Smooth muscle cell (in vitro differentiated cells): ENCODE results near the gene ELAVL3. TPM values are rescaled to one million over a fixed set of nuclear protein-coding genes. Genes with fewer than 3 reads are reported as not detected.

Experiments used
- DNase-seq: peaks from one replicate; lab custom pipeline; 2025; ENCODE audit not compliant: unreplicated experiment; lab: John Stamatoyannopoulos, UW
- H2AFZ ChIP-seq: fragments of 200-600 bp; sonication (generic); 2 replicates; pipeline ENCODE4 v1.6.0; 2016; ENCODE audit warnings: antibody characterized with exemption, low read depth, mild to moderate bottlenecking
- H3F3A ChIP-seq: fragments of 200-600 bp; sonication (generic); 2 replicates; pipeline ENCODE4 v1.6.0; 2017; ENCODE audit warnings: antibody characterized with exemption, low read depth
- H3K27ac ChIP-seq: fragments of 200-600 bp; sonication (generic); 2 replicates; pipeline ENCODE4 v1.5.1; 2016; ENCODE audit warnings: low read depth, mild to moderate bottlenecking
- H3K27me3 ChIP-seq: fragments of 200-600 bp; sonication (generic); 2 replicates; pipeline ENCODE4 v1.6.1; 2016; ENCODE audit warnings: low read depth, mild to moderate bottlenecking
- H3K36me3 ChIP-seq: fragments of 200-600 bp; sonication (generic); 2 replicates; pipeline ENCODE4 v1.5.1; 2016; ENCODE audit warnings: low read depth
- H3K4me1 ChIP-seq: fragments of 200-600 bp; sonication (generic); 2 replicates; pipeline ENCODE4 v1.5.1; 2016; ENCODE audit warnings: low read depth
- H3K4me2 ChIP-seq: fragments of 200-600 bp; sonication (generic); 2 replicates; pipeline ENCODE4 v1.6.0; 2016; ENCODE audit warnings: mild to moderate bottlenecking
- H3K4me3 ChIP-seq: fragments of 200-600 bp; sonication (generic); 2 replicates; pipeline ENCODE4 v1.5.1; 2016; ENCODE audit warnings: mild to moderate bottlenecking
- H3K79me2 ChIP-seq: fragments of 200-600 bp; sonication (generic); 2 replicates; pipeline ENCODE4 v1.6.0; 2016; ENCODE audit warnings: low read depth, mild to moderate bottlenecking
- H3K9ac ChIP-seq: fragments of 200-600 bp; sonication (generic); 2 replicates; pipeline ENCODE4 v1.6.0; 2016; ENCODE audit warnings: low read depth
- H3K9me3 ChIP-seq: fragments of 200-600 bp; sonication (generic); replicated peaks from 2 replicates; pipeline ENCODE4 v1.5.1; 2016; ENCODE audit warnings: low read depth
- H4K20me1 ChIP-seq: fragments of 200-600 bp; sonication (generic); 2 replicates; pipeline ENCODE4 v1.6.0; 2016; ENCODE audit warnings: low read depth
- CTCF ChIP-seq: fragments of 200-600 bp; sonication (generic); IDR thresholded peaks from 2 replicates; pipeline ENCODE4 v1.5.1; 2017; ENCODE audit warnings: borderline replicate concordance, mild to moderate bottlenecking, antibody characterized with exemption; ENCODE audit not compliant: insufficient read depth, poor library complexity, severe bottlenecking
- WGBS: methylation state at CpG from one replicate; pipeline ENCODE4 v1.1.7; 2016; ENCODE audit warnings: low lambda C conversion rate; 5-methylcytosine and 5-hydroxymethylcytosine counted together
- polyA plus RNA-seq: library from polyadenylated mRNA; unstranded; fragments of >200 nt; fragmentation: Nextera tagmentation; extraction: Ambion mirVana; gene quantifications from 2 replicates; pipeline ENCODE4 v1.2.1, GENCODE V29; 2016
- total RNA-seq: library from RNA; depleted of rRNA; stranded (reverse); fragments of >200 nt; gene quantifications from 2 replicates; pipeline ENCODE4 v1.2.3, GENCODE V29; 2014

Gene ELAVL3
- total and polyA plus RNA-seq, 2 experiments from 2014 or later, result not detected

DNA sequence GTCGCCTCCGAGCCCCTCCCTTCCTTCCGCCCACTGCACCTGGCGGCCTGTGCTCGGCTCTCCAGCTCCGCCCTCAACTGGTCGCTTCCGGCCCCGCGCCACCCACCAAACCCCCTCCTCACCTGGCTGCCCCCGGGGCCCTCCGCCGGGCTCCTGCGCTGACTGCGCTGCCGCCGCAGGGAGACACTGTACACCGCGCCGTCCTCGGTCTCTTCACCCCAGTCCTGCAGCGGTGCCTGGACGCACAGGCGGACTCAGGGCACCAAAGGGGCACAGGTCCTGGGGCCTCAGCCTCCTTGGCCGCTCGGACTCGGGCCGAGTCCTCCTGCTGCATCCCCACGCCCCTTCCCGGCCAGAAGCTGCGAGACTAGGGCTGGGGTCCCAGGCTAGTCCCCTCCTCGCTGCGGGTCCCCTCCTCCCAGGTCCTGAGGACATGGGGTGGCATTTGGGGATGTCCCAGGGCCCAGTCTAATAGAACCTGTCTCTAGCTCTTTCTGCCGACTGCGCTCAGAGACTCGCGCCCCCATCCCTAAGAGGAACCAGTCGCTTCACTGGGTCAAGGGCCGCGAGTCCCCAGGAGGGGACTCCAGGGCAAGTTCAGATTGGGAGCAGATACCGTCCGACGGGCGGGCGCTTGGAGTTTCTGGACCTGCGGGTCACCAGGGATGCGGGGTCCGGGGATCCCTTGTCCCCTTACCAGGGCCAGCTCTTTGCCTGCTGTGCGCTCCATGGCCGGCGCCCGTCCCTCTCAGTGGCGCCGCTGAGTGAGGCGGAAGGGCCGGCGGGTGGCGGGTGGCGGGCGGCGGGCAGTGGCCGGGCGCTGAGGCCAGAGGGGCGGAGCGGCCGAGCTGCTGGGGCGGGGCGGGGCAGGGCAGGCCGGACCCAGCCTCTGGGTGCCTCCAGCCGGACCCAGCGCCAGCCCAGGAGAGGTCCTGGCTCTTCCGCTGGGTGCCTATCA lies 62.0 kb downstream of the ELAVL3 start, which contains the start of gene RGL3:
Gene RGL3 (minus strand): TSS at position 766 of the 958 bp plus-strand sequence. CDS start 36 bp downstream, at position 730.
- peaks cover 9% of the 10 kb centered on the region for H3K27me3 ChIP-seq
- peak within 1 kb of the TSS; percentile 35 for H3K9ac ChIP-seq
- peaks cover 13% of the 10 kb centered on the region for H3K4me1 ChIP-seq
- H3K4me3 ChIP-seq, result peak within 1 kb of the TSS; percentile 60
- no peak for DNase-seq
- no peaks in the 10 kb centered on the region for H3K36me3 ChIP-seq
- peak within 1 kb of the TSS; percentile 94 for H3K4me2 ChIP-seq
- 2% methylated on average over 55 of the region's 72 CpGs for WGBS
- peak within 1 kb of the TSS; percentile 81 for H2AFZ ChIP-seq
- no peaks in the 10 kb centered on the region for H3K9me3 ChIP-seq
- H3K27ac ChIP-seq, result no peak within 1 kb of the TSS
- H3K79me2 ChIP-seq, result no peaks in the 10 kb centered on the region
- H4K20me1 ChIP-seq, result no peaks in the 10 kb centered on the region
- no peaks in the 10 kb centered on the region for H3F3A ChIP-seq
- TF ChIP-seq CTCF, result no peak

- no peak overlapping the region for H3K27ac ChIP-seq
- peak overlapping the region; percentile 35 for H3K9ac ChIP-seq
- H3K27me3 ChIP-seq, result peaks cover 9% of the 10 kb centered on the region
- peak overlapping the region; percentile 89 for H3K4me2 ChIP-seq
- H3K79me2 ChIP-seq, result no peaks in the 10 kb centered on the region
- H3K4me3 ChIP-seq, result peak overlapping the region; percentile 60
- no peaks in the 10 kb centered on the region for H3K36me3 ChIP-seq
- DNase-seq, result no peak
- H4K20me1 ChIP-seq, result no peaks in the 10 kb centered on the region
- no peak for TF ChIP-seq CTCF
- no peaks in the 10 kb centered on the region for H3F3A ChIP-seq
- no peaks in the 10 kb centered on the region for H3K9me3 ChIP-seq
- WGBS, result 11% methylated on average over 3 of the region's 16 CpGs
- H2AFZ ChIP-seq, result peak overlapping the region; percentile 81
- H3K4me1 ChIP-seq, result peaks cover 13% of the 10 kb centered on the region
Measured at GRCh38 chr19:11418094-11418548, 62.7 kb downstream of the ELAVL3 start.

- WGBS, result 96% methylated on average over 17 of the region's 17 CpGs
- H2AFZ ChIP-seq, result no peak overlapping the region
- peaks cover 13% of the 10 kb centered on the region for H3K4me1 ChIP-seq
- no peaks in the 10 kb centered on the region for H3K36me3 ChIP-seq
- DNase-seq, result no peak
- H3K4me3 ChIP-seq, result no peak overlapping the region
- no peaks in the 10 kb centered on the region for H3K9me3 ChIP-seq
- H3F3A ChIP-seq, result no peaks in the 10 kb centered on the region
- no peaks in the 10 kb centered on the region for H3K79me2 ChIP-seq
- H3K4me2 ChIP-seq, result no peak overlapping the region
- H3K27ac ChIP-seq, result no peak overlapping the region
- no peak for TF ChIP-seq CTCF
- peaks cover 9% of the 10 kb centered on the region for H3K27me3 ChIP-seq
- no peak overlapping the region for H3K9ac ChIP-seq
- no peaks in the 10 kb centered on the region for H4K20me1 ChIP-seq
Measured at GRCh38 chr19:11416346-11417052, 64.3 kb downstream of the ELAVL3 start.
